Left ventricle myocardium superior (tissue), 1 donor: ENCODE results near the gene MAGED4. TPM values are rescaled to one million over a fixed set of nuclear protein-coding genes. Genes with fewer than 3 reads are reported as not detected.
"Not testable (repeated sequence)": the region's sequence is repeated elsewhere in the genome, so short reads cannot be mapped to it uniquely, and the experiment has no call there.

Experiments
- ATAC-seq: fragments of 200-7000 bp; cut with Tn5 transposase; one replicate; pipeline ENCODE4 v1.9.1; 2020; ENCODE audit warnings: mild to moderate bottlenecking, moderate library complexity
- DNase-seq: peaks from one replicate; pipeline ENCODE4 v3.0.0-alpha.2; 2020
- intact Hi-C: fragments of 100-400 bp; cut with micrococcal nuclease; formaldehyde crosslinking; loops from one replicate; pipeline ENCODE4 v1.11.0; 2022
- long read RNA-seq: library from polyadenylated mRNA; unstranded; transcript quantifications from one replicate; pipeline ENCODE4 v2.0.0, GENCODE V29; 2021
- total RNA-seq: library from RNA; stranded (reverse); fragmentation: NEBNext Ultra II Directional; extraction: Animal tissue kit (Norgen Biotek cat#: 25700); gene quantifications from one replicate; pipeline ENCODE4 v1.2.1, GENCODE V29; 2021
- donor health status: DM: no; HTN: yes; CAD: no; lungs with severe emphysema.

MAGED4 gene, protein sequence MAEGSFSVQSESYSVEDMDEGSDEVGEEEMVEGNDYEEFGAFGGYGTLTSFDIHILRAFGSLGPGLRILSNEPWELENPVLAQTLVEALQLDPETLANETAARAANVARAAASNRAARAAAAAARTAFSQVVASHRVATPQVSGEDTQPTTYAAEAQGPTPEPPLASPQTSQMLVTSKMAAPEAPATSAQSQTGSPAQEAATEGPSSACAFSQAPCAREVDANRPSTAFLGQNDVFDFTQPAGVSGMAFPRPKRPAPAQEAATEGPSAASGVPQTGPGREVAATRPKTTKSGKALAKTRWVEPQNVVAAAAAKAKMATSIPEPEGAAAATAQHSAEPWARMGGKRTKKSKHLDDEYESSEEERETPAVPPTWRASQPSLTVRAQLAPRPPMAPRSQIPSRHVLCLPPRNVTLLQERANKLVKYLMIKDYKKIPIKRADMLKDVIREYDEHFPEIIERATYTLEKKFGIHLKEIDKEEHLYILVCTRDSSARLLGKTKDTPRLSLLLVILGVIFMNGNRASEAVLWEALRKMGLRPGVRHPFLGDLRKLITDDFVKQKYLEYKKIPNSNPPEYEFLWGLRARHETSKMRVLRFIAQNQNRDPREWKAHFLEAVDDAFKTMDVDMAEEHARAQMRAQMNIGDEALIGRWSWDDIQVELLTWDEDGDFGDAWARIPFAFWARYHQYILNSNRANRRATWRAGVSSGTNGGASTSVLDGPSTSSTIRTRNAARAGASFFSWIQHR
- total RNA-seq: 1.1 TPM
- long read RNA-seq: 0 reads

DNA sequence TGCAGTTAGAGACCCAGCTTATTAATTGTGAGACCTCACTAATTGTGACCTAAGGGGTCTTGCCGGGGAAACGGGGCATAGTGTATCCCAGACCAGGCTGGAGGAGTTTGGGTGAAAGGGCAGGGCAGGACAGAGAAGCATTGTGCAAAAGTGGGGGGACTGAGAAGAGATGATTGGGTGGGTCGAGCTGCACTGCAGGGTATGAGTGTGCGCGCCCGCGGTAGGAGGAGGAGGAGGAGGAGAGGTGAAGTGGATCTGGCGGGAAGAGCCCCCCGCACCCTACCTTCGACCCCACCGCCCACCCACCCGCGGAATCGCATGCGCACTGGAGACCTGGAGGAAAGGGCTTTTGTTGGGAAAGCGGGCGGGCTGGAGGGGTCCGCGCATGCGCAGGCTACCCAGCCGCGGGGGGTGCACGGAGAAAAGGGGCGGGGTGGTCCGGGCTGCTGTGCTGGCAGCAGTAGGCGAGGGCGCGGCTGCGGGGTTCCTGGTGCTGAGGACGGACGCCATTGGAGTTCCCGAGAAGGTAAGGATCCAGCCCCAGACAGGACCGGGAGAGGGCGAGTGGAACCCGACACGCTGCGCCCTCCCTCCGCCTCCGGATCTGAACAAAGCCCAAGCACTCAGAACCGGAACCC is at the start of gene MAGED4:
Gene MAGED4, plus strand, starts transcription at position 449 of the 638 bp plus-strand sequence. CDS start 1,035 bp downstream, outside the sequence.
- intact Hi-C loops, DNase-seq: not testable (repeated sequence)
- ATAC-seq: peak; percentile 48

DNA sequence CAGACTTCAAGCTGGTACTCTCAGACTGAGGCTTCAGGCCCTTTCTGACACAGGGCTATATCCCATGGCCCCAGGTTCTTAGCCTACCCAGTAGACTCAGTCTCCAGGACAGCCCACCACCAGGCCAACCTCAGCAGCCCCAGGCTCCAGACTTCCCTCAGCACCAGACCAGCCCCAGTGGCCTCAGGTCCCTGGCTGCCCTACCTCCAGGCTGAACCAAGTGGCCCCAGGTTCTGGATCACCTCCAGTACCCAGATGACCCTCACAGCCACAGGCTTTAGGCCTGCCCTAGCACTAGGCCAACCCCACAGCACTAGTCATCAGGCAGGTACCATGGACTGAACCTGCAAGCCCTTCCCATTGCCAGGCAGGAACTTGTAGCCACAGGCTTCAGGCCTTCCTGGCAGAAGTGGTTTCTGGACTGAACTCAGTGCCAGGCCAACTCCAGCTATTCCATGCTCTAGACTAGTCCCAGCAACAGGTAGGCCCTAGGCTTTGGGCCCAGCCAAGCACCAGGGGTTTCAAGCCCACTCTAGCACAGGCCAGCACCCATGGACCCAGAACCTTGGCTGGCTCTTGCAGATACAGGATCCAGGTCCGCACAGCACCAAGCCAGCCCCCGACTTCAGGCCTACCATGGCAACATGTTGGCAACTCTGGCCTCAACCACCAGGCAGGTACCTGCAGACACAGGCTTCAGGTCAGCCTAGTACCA is 45.7 kb upstream of the MAGED4 start:
- DNase-seq: no peak
- intact Hi-C loops: no loop called here
- ATAC-seq: no peak

DNA sequence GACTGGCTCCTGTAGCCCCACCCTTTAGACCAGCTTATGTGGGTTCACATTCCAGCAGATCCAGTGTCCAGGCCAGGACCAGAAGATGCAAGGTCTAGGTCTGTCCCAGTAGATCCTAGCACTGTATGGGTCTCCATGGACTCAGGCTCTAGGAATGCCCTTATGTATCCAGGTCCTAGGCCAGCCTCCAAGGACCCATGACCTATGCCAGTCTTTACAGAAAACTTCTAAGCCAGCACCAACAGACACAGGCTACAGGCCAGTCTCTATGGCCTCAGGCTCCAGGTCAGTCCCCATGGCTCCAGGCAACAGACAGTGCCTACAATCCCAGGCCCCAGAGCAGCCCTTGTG is 45.2 kb upstream of the MAGED4 start:
- no peak for ATAC-seq

DNA sequence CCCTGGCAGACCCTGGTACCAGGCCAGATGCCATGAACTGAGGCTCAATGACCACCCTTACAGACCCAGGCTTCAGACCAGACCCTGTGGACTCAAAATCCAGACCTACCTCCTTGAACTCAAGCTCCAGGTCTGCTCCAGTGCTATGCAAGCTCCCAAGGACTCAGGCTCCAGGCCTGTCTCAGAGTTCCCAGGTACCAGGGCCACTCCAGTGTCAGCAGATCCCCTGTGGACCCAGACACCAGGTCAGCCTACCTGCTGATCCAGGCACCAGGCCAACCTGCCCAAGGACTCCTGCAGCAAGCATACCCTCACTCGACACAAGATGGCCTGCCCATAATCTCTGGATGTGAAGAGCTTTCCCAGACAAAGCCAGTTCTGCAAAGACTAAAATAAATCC is 44.7 kb upstream of the MAGED4 start:
- no peak for ATAC-seq
- intact Hi-C loops: no loop called here
- DNase-seq: no peak

More for the DNA sequence above, 45.2 kb upstream of the MAGED4 start:
- DNase-seq: no peak
- intact Hi-C loops: no loop called here

DNA sequence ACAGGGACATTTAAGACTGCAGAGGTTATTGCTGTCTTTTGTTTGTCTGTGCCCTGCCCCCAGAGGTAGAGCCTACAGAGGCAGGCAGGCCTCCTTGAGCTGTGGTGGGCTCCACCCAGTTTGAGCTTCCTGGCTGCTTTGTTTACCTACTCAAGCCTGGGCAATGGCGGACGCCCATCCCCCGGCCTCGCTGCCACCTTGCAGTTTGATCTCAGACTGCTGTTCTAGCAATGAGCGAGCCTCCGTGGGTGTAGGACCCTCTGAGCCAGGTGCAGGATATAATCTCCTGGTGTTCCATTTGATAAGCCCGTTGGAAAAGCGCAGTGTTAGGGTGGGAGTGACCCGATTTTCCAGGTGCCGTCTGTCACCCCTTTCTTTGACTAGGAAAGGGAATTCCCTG is 34.0 kb upstream of the MAGED4 start:
- DNase-seq, ATAC-seq, intact Hi-C loops: not testable (repeated sequence)

DNA sequence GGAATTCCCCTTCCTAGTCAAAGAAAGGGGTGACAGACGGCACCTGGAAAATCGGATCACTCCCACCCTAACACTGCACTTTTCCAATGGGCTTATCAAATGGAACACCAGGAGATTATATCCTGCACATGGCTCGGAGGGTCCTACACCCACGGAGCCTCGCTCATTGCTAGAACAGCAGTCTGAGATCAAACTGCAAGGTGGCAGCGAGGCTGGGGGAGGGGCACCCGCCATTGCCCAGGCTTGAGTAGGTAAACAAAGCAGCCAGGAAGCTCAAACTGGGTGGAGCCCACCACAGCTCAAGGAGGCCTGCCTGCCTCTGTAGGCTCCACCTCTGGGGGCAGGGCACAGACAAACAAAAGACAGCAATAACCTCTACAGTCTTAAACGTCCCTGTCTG is 24.5 kb upstream of the MAGED4 start:
- intact Hi-C loops, ATAC-seq, DNase-seq: not testable (repeated sequence)

DNA sequence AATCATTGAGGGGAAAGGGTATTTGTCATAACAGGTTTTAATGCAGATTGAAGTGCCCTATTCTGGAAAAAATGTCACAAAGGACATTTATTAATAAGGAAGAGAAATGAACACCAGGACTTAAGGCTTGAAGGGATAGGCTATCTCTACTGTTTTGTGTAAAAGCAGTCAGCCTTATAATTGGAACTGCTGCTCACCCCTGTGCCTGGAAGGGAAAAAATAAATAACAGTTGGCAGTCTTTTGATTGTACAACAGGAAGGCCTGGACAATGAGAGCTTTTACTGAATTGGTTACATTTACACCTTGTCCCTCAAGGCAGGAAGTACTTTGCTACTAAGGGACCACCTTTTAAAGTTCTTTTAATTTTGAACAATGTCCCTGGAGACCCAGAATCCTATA is 17.8 kb upstream of the MAGED4 start:
- ATAC-seq (no peak), DNase-seq (no peak)
- intact Hi-C loops: no loop called here

DNA sequence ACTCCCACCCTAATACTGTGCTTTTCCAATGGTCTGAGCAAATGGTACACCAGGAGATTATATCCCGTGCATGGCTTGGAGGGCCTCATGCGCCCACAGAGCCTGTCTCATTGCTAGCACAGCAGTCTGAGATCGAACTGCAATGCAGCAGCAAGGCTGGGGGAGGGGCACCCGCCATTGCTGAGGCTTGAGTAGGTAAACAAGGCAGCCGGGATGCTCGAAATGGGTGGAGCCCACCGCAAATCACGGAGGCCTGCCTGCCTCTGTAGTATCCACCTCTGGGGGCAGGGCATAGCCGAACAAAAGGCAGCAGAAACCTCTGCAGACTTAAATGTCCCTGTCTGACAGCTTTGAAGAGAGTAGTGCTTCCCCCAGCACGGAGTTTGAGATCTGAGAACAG is 13.6 kb upstream of the MAGED4 start:
- ATAC-seq, DNase-seq, intact Hi-C loops: not testable (repeated sequence)

DNA sequence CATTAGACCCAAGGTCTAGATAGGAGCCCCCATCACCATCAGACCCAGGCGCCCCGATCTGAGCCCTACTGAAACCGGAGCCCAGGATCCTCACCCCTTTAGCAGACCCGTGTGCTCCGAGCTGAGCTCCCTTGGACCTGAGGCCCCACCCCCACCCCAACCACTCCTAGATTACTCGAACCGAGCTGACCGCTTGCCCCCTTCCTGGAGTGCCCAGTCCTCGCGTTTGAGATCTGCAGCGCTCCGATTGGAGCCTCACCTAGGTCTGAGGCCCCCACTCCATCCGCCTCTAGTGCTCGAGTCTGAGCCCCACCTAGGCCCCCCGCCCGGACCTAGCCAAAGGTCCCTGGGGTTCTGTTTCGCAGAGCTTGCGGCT is 378 bp downstream of the MAGED4 start:
- ATAC-seq, intact Hi-C loops: not testable (repeated sequence)

DNA sequence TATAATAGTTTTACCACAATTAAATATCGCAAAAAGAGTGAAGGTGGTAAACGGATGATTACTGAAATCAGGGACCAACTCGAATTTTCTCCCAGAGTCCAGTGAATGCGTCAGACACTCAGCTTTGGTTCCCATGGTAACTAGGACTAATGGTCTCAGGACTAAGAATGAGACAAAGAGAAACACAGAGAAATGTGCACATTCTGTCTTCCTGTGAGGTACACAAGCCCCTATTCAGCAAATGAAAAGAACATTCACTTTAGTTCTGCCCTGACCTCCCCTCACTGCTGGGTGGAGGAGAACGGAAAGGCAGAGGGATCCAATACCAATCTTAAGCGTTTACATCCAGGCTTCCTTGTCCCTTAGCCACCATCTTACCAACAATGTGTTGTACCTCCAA is 26.7 kb downstream of the MAGED4 start:
- DNase-seq, ATAC-seq, intact Hi-C loops: not testable (repeated sequence)

More for the DNA sequence above, 378 bp downstream of the MAGED4 start:
- DNase-seq: not testable (repeated sequence)

DNA sequence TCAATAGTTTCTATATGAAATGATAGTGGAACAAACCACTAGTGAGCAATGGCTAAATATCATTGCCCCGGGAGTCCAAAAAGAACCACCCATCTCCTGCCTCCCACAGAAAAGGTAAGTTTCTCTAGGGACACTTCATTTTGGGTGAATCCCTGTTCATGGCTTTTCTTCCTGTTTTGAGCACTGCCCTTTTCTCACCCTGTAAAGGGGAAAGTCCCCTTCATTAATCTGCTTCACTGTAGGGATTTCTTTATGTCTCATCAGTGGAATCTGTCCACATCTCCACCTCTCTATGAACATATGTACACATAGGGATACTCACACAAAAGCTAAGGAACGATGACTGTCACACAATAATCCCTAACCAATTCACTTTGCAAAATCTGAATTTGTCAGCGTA is 28.6 kb downstream of the MAGED4 start:
- intact Hi-C loops: no loop called here
- no peak for DNase-seq
- ATAC-seq: no peak

DNA sequence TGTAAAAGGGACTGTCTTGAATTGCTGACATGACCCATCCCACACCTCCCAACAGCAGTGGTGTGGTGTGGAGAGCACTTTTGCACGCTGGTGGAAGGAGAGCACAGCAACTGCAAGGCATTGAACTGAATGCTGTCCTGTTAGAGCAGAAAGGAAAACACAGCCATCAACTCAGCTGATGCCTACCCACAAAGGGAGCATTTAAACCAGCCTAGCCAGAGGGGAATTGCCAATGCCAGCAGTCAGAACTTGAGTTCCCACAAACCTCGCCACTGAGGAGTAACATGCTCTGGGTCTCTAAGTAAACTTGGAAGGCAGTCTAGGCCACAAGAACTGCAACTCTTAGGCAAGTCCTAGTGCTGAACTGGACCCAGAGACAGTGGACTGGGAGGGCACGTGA is 31.9 kb downstream of the MAGED4 start:
- ATAC-seq: no peak
- intact Hi-C loops: no loop called here
- no peak for DNase-seq

DNA sequence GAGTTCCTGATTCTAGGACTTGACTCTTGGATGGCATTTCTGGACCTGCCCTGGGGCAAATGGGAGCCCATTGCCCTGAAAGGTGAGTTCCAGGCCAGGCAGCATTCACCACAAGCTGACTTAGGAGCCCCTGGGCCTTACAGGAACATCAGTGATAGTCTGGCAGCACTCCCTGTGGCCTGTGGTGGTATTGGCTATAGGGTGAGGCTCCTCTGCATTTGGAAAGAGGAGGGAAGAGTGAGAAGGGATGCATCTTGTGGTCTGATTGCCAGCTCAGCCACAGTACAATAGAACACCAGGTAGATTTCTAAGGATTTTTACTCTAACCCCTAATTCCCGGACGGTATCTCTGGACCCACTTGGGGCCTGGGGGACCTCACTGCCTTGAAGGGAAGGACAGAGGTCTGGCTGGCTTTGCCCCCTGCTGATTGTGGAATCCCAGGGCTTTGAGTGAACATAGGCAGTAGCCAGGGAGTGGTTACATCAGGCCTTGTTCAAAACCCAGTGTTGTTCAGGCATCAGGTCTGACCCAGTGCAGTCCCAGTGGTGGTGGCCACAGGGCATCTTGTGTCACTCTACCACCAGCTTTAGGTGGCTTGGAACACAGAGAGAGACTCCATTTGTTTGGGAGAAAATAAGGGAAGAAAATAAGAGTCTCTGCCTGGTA is 32.9 kb downstream of the MAGED4 start:
- no peak for ATAC-seq
- DNase-seq: no peak
- intact Hi-C loops: no loop called here

DNA sequence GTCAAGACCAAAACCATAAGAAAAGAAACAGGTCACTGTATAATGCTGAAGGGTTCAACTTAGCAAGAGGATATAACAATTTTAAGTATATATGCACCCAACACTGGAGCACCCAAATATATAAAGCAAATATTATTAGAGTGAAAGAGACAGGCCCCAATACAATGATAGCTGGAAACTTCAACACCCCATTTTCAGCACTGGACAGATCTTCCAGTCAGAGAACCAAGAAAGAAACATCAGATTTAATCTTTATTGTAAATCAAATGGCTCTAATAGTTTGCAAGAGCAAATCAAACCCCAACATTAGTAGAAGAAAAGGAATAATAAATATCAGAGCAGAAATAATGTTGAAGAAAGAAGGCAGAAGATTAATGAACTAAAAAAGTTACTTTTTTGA is 36.2 kb downstream of the MAGED4 start:
- intact Hi-C loops: no loop called here
- ATAC-seq (no peak), DNase-seq (no peak)

Other genes starting within 250 kb of the MAGED4 start
- gene MAGED4B, start 115.7 kb upstream of the MAGED4 start, total RNA-seq: 0.92 TPM
- gene XAGE2, start 184.1 kb downstream of the MAGED4 start, total RNA-seq: not detected